ENCODE measurements around the gene ITPR3.

The ITPR3 gene

DNA sequence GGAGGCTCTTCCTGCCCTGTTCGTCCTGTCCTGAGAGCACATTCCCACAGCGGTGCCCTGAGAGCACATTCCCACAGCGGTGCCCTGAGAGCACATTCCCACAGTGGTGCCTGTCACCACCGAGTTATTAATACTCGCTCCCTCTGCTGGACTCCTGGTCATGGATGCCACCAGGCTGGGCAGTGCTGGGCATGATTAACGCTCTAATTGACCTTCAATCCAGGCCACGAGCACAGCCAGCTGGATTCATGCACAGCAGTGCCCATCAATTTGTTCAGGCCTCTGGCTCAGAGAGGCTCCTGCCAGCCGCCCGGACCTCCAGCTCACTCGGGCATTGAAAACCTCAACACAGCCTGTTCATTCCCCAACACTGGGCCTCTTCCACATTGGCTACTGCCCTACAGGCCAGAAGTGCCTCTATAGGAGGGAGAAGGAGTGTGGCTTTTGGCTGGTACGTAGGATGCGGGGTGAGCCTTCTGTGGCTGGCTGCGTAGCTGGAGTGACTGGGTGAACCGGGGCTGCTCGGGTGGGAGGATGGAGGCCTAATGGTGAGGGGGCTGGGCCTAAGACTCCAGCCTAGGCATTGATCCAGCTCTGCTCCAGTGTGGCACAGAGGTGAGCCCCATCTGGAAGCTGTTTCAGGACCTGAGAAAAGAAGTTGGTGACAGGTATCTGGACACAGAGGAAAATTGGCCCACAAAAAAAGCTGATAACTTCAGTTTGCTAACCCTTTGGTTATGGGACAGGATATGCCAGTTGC, 116.3 kb downstream of the ITPR3 start:
- DNase-seq (ENCODE audit: low spot score): no peak

DNA sequence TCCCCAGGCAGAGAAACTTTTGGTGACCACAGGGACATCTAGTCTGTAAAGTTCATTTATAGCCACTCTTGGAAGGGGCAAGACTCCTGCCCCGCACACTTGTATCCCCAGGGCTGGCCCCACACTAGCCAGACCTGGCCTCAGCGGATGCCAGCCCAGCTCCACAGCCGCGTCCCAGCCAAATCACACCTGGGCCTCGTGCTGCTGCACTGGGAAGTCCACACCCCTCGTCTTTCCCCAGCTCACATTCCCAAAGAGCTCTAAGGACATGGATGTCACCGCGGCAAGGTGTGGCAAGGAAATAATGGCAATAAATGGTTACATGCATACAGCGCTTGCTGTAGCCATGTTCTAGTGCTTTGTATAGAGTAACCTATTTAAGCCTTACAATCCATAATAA, 117.0 kb downstream of the ITPR3 start:
- DNase-seq (ENCODE audit: low spot score): no peak

DNA sequence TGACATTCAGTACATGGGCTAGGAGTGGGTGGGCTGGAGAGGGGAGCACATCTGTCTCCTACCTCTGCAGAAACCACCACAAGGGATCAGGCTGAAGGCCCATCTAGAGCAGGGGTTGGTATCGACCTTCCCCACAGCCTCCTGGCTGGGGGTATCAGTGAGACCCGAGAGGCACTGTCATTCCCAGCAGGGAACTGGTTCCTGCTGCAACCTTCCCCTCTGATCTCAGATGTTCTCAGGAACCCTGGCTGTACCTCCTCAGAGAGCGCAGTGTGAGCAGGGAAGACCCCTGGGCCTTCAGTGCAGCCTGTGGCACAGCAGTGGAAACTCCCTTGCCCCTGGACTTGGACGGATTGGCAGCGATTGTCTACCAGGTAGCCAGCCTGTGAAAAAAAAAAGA, 117.8 kb downstream of the ITPR3 start:
- DNase-seq (ENCODE audit: low spot score): no peak

DNA sequence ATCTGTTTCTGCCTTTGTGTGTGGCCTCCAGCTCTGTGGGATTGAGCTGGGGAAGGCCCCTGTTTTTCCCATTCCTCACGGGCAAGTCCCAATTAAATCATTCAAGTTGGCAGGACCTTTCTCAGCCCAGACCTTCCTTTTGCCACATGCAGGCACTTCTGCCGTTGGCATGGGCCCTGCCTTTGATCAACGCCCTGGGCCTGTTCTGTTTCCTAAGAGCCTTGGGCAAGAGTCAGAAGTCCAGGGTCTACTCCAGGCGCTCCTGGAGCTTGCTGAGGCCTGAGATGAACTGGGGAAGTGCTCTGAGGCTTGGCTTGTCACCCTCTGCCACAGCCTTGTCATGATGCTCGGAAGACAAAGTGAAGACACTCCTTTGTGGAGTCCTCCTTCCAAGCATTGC, 118.4 kb downstream of the ITPR3 start:
- no peak for DNase-seq (ENCODE audit: low spot score)

GRCh38 chr6:33740204-33740608, 119.1 kb downstream of the ITPR3 start:
- no peak for DNase-seq (ENCODE audit: low spot score)

GRCh38 chr6:33740794-33741193, 119.7 kb downstream of the ITPR3 start:
- no peak for DNase-seq (ENCODE audit: low spot score)

DNA sequence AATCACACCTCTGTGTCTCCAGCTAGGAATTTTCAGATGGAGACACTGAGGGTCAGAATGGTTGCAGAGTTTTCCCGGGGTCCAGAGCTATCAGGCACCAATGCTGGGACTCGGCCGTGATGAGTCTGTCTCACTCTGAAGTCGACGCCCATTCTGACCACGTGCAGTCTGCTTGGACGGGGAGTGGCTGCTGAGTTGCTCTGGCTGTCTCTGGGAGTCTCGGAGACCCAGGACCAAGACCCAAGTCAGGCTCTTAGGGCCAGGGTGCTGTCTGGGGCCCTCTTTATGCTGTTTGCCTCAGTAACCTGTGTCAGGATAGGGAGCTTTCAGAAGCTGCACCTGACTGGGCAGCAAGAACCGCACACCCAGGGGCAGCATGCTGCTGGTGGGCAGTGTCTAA, 121.0 kb downstream of the ITPR3 start:
- DNase-seq (ENCODE audit: low spot score): no peak

DNA sequence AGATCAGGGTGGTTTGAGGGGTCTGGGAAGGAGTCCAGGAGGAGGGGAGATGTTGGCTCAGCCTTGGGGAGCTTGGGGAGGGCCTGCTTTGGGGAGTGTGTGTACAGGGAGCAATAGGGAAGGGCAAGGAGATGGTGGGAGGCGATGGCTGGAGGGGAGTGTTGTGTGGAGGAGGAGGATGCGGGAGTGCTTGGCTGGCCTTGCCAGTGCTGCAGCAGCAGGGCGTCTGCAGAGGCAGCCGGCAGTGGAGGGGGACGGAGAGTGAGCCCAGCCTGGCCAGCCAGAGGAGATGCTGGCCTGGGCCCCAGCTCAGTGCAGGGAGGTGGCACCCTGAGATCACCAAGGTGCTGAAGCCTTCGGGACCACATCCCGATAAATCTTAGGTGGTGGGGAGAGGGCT, 121.7 kb downstream of the ITPR3 start:
- no peak for DNase-seq (ENCODE audit: low spot score)

DNA sequence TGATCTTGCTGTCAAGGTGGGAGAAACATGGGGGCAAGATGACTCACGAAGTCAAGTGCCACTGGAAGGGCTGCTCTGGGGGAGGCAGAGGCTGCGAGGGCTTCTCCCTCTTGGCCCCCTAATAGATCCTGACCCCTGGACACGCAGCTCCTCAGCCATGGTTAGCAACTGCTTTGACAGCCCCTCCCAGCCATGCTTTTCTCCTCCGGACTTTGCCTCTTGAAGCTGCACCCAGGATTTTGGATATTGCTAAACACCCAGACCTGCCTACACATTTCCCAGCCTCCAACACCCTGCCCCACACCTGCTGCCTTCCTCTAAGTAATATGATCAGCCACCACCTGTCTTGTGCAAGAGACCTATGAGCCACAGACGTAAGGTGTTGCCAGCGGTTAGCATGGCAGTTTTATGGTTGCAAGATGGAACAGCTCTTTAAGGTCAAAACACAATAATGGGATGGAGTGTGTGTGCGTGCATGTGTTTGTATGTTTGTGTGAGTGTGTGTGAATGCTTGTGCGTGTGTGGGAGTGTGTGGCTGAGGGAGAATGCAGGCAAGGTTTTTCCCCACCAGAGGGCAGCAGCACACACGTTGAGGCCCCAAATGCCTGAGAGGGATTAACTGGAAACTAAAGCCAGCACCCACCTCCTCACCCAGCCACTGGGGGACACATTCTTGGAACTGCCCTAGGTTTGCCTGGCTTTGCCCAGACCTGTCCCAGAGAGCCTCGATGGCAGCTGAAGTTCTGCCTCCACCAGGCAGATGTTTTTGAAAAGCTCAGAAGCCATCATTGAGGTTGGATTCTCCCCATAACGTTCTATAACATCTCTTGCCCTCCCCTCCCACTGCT, 123.1 kb downstream of the ITPR3 start:
- peak; percentile 69 for DNase-seq (ENCODE audit: low spot score)

DNA sequence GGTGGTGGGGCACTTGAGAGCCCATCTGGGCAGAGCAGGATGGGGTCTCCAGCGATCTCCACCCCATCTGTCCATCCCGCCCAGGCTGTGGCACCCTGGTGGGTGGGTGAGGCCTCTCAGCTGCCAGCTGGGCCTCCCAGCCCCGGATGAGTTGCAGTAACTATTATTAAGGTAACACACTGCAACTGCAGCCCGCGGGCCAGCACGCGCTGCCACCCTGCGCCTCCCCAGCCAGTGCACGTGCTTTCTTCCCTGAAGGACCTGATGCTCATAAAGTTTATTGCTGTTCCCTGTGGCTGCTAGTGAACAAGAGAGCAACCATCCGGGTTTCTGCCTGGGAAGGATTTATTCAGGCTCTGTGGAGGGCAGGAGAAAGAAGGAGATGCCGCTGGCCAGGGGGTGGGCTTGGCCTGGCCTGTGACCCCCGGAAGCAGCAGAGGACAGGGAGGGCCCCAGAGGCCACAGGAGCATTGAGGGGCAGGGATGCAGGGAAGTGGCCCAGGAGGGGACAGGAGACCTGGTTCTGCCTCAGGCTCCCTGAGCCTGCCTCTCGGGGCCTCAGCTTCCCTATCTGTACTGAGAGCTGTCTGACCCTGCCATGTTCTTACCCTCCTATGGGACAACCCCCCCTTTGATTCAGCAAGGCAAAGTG, 123.9 kb downstream of the ITPR3 start:
- DNase-seq (ENCODE audit: low spot score): no peak

- no peak for DNase-seq (ENCODE audit: low spot score)
Measured at GRCh38 chr6:33745548-33745947, 124.4 kb downstream of the ITPR3 start.
